Keratinocyte (primary cell): Measurements from ENCODE around the gene CLEC1B. TPM values are rescaled to one million over a fixed set of nuclear protein-coding genes. Genes with fewer than 3 reads are reported as not detected.
A peak's percentile ranks its signal among the peaks of the same experiment; 100 is the strongest.

Source experiments
- DNase-seq: peaks from one replicate; pipeline ENCODE4 v3.0.0-alpha.2; 2011; ENCODE audit warnings: low read depth, missing footprints, low spot score
- FAIRE-seq: peaks from 2 replicates; lab custom pipeline; 2011; peaks lifted over from hg19 to GRCh38; lab: Jason Lieb, UNC
- H2AFZ ChIP-seq: 2 replicates; pipeline ENCODE4 v1.6.0; 2012; ENCODE audit warnings: low read length, control low read depth, inconsistent platforms; ENCODE audit not compliant: control insufficient read depth
- H3K27ac ChIP-seq: 2 replicates; pipeline ENCODE4 v1.5.1; 2011; ENCODE audit warnings: low read length; ENCODE audit not compliant: control insufficient read depth, insufficient read depth
- H3K27me3 ChIP-seq: 3 replicates; pipeline ENCODE4 v1.6.0; 2011; ENCODE audit warnings: low read length; ENCODE audit not compliant: control insufficient read depth, insufficient read depth; ENCODE audit errors: extremely low read depth
- H3K36me3 ChIP-seq, 2 experiments: 2 replicates in 1 of 2; 3 replicates in 1 of 2; pipeline ENCODE4 v1.5.1; 2011; ENCODE audit warnings: low read length in 2 of 2, mild to moderate bottlenecking in 1 of 2; ENCODE audit not compliant: control insufficient read depth in 2 of 2, insufficient read depth in 2 of 2; ENCODE audit errors: extremely low read depth in 1 of 2
- H3K4me1 ChIP-seq: 3 replicates; pipeline ENCODE4 v1.5.1; 2011; ENCODE audit warnings: low read length; ENCODE audit not compliant: control insufficient read depth, insufficient read depth; ENCODE audit errors: extremely low read depth
- H3K4me2 ChIP-seq: 3 replicates; pipeline ENCODE4 v1.6.0; 2011; ENCODE audit warnings: low read depth, low read length; ENCODE audit not compliant: control insufficient read depth, insufficient read depth; ENCODE audit errors: extremely low read depth
- H3K4me3 ChIP-seq, 3 experiments: fragments of 200-600 bp in 1 of 3; sonication (generic) in 1 of 3; 2 replicates in 2 of 3; 3 replicates in 1 of 3; pipeline ENCODE4 v1.5.1; 2011 to 2016; ENCODE audit warnings: low read length in 3 of 3, mild to moderate bottlenecking in 3 of 3, control low read depth in 2 of 3, inconsistent platforms in 1 of 3, low read depth in 1 of 3, mixed read lengths in 1 of 3, mixed run types in 1 of 3, moderate library complexity in 1 of 3; ENCODE audit not compliant: control insufficient read depth in 2 of 3, insufficient read depth in 2 of 3; ENCODE audit errors: extremely low read depth in 1 of 3
- H3K79me2 ChIP-seq: 2 replicates; pipeline ENCODE4 v1.6.0; 2012; ENCODE audit warnings: low read length; ENCODE audit not compliant: control insufficient read depth, insufficient read depth
- H3K9ac ChIP-seq: 3 replicates; pipeline ENCODE4 v1.6.0; 2011; ENCODE audit warnings: low read length; ENCODE audit not compliant: control insufficient read depth, insufficient read depth; ENCODE audit errors: extremely low read depth
- H3K9me1 ChIP-seq: 3 replicates; pipeline ENCODE4 v1.6.0; 2011; ENCODE audit warnings: low read length; ENCODE audit not compliant: control insufficient read depth, insufficient read depth; ENCODE audit errors: extremely low read depth
- H3K9me3 ChIP-seq: 2 replicates; pipeline ENCODE4 v1.5.1; 2012; ENCODE audit warnings: low read depth, low read length; ENCODE audit not compliant: control insufficient read depth
- H4K20me1 ChIP-seq: 3 replicates; pipeline ENCODE4 v1.6.0; 2011; ENCODE audit warnings: low read length; ENCODE audit not compliant: control insufficient read depth, insufficient read depth; ENCODE audit errors: extremely low read depth
- CTCF ChIP-seq, 3 experiments: IDR thresholded peaks in 1 of 3; conservative IDR thresholded peaks in 1 of 3; optimal IDR thresholded peaks in 1 of 3; 2 replicates in 2 of 3; 3 replicates in 1 of 3; pipeline versions ENCODE3 to v1.5.1; 2011; ENCODE audit warnings: low read length in 3 of 3, mild to moderate bottlenecking in 3 of 3, moderate library complexity in 2 of 3, control low read depth in 1 of 3, inconsistent platforms in 1 of 3; ENCODE audit not compliant: insufficient read depth in 2 of 3; ENCODE audit errors: extremely low read depth in 1 of 3
- EZH2 ChIP-seq: IDR thresholded peaks from one replicate; pipeline ENCODE4 v1.6.1; 2012; ENCODE audit warnings: inconsistent platforms, mild to moderate bottlenecking, low read length, moderate library complexity
- dilution Hi-C: fragments of 300-500 bp; cut with MboI; formaldehyde crosslinking; loops from one replicate; pipeline ENCODE4 v1.7.0; 2020; ENCODE audit warnings: low sequenced_read_pairs; ENCODE audit not compliant: extremely low pct_ligation_motif_present
- polyA plus RNA-seq, 5 experiments: library from polyadenylated mRNA; depleted of rRNA in 3 of 5; stranded (reverse) in 3 of 5; stranded (forward) in 1 of 5; unstranded in 1 of 5; fragments of >200 nt; gene quantifications; 1 replicate in 1 of 5; 2 replicates in 3 of 5; 3 replicates in 1 of 5; pipeline versions ENCODE4 v1.2.1 to v1.2.3, GENCODE V29; 2011 to 2012; ENCODE audit warnings: missing spikeins in 2 of 5, low read depth in 1 of 5, low replicate concordance in 1 of 5

The CLEC1B gene
- polyA plus RNA-seq, 1 donor (not counting 4 experiments of a cell fraction or from before 2014, with no cell fraction given), result not detected

- no peaks in the 10 kb centered on the region for H3K36me3 ChIP-seq
- H3K9ac ChIP-seq, result no peak within 1 kb of the TSS
- H2AFZ ChIP-seq, result no peak within 1 kb of the TSS
- H3K9me1 ChIP-seq, result no peaks in the 10 kb centered on the region
- peak within 1 kb of the TSS; percentile 26 for H3K27ac ChIP-seq
- TF ChIP-seq CTCF (optimal IDR thresholded peaks at IDR 0.05 in 1 of 3, IDR thresholded peaks at IDR 0.05 in 1 of 3, conservative IDR thresholded peaks at IDR 0.05 in 1 of 3; ENCODE audit: extremely low read depth in 1 of 3, insufficient read depth in 2 of 3, low read length in 3 of 3) (no peak), EZH2 (no peak)
- H3K4me2 ChIP-seq, result peak within 1 kb of the TSS; percentile 16
- dilution Hi-C loops, result no loop called here
- no peak within 1 kb of the TSS for H3K4me3 ChIP-seq
- FAIRE-seq, result no peak
- H3K27me3 ChIP-seq, result no peaks in the 10 kb centered on the region
- H3K4me1 ChIP-seq, result peaks cover 11% of the 10 kb centered on the region
- no peak for DNase-seq
- no peaks in the 10 kb centered on the region for H3K79me2 ChIP-seq
- H4K20me1 ChIP-seq, result no peaks in the 10 kb centered on the region
- H3K9me3 ChIP-seq, result no peaks in the 10 kb centered on the region
Measured at GRCh38 chr12:10030446-10030845, 31.5 kb upstream of the CLEC1B start, which contains the start of gene CLEC9A. Gene CLEC9A, plus strand, starts transcription at chr12:10030682. Its CDS starts 22,006 bp downstream, at chr12:10052688.

GRCh38 chr12:10027721-10028120 lies 28.8 kb upstream of the CLEC1B start:
- no peak overlapping the region for H3K9ac ChIP-seq
- H3K27ac ChIP-seq, result no peak overlapping the region
- H4K20me1 ChIP-seq, result no peaks in the 10 kb centered on the region
- H3K4me3 ChIP-seq, result no peak overlapping the region
- H3K27me3 ChIP-seq, result no peaks in the 10 kb centered on the region
- H3K4me2 ChIP-seq, result no peak overlapping the region
- H3K9me1 ChIP-seq, result no peaks in the 10 kb centered on the region
- dilution Hi-C loops, result no loop called here
- TF ChIP-seq CTCF (optimal IDR thresholded peaks at IDR 0.05 in 1 of 3, IDR thresholded peaks at IDR 0.05 in 1 of 3, conservative IDR thresholded peaks at IDR 0.05 in 1 of 3; ENCODE audit: extremely low read depth in 1 of 3, insufficient read depth in 2 of 3, low read length in 3 of 3) (no peak), EZH2 (no peak)
- no peaks in the 10 kb centered on the region for H3K9me3 ChIP-seq
- peak overlapping the region; percentile 88 for H2AFZ ChIP-seq
- FAIRE-seq (peak; percentile 55), DNase-seq (no peak)
- H3K4me1 ChIP-seq, result peaks cover 11% of the 10 kb centered on the region
- H3K79me2 ChIP-seq, result no peaks in the 10 kb centered on the region
- no peaks in the 10 kb centered on the region for H3K36me3 ChIP-seq
